Mucosa of descending colon (tissue), 3 donors: Measurements from ENCODE around the gene NDUFV3. TPM values are rescaled to one million over a fixed set of nuclear protein-coding genes. Genes with fewer than 3 reads are reported as not detected.

Experiments used
- ATAC-seq: fragments of 200-7000 bp; cut with Tn5 transposase; one replicate; pipeline ENCODE4 v1.9.1; 2020; ENCODE audit warnings: mild to moderate bottlenecking, moderate library complexity
- DNase-seq, 3 donors: peaks; one replicate each; pipeline ENCODE4 v3.0.0-alpha.2; 2020
- H3K36me3 ChIP-seq: fragments of 200-600 bp; one replicate; pipeline ENCODE4 v1.8.0; 2021; ENCODE audit warnings: low read depth, mild to moderate bottlenecking
- H3K4me1 ChIP-seq: fragments of 200-600 bp; one replicate; pipeline ENCODE4 v1.8.0; 2021; ENCODE audit warnings: low read depth, mild to moderate bottlenecking
- H3K4me3 ChIP-seq: fragments of 200-600 bp; one replicate; pipeline ENCODE4 v1.8.0; 2021; ENCODE audit warnings: mild to moderate bottlenecking
- H3K9me3 ChIP-seq: fragments of 200-600 bp; one replicate; pipeline ENCODE4 v1.8.0; 2021; ENCODE audit warnings: mild to moderate bottlenecking
- intact Hi-C, 2 donors: fragments of 100-400 bp; cut with DNase I in 1 of 2; cut with micrococcal nuclease in 1 of 2; formaldehyde crosslinking; loops; one replicate each; pipeline versions ENCODE4 v1.11.0 to v1.11.1; 2022; cut with DNase I, micrococcal nuclease
- total RNA-seq, 3 donors: library from RNA; stranded (reverse); fragmentation: NEBNext Ultra II Directional in 2 of 3; extraction: Animal tissue kit (Norgen Biotek cat#: 25700) in 2 of 3; gene quantifications; one replicate each; pipeline versions ENCODE4 v1.2.1 to v1.2.4, GENCODE V29; 2021 to 2023
- TF ChIP-seq, protein P1 (sequence below): fragments of 200-600 bp; IDR thresholded peaks from one replicate; pipeline ENCODE4 v1.8.0; 2022; ENCODE audit warnings: antibody characterized with exemption, mild to moderate bottlenecking
- donor health status: DM: no; HTN: no; CAD: no; lungs with moderate emphysema.
- donor health status: DM: no; HTN: no; CAD: no.
- donor health status: DM: no; HTN: yes; CAD: no.

The NDUFV3 gene
- total RNA-seq, 3 donors from 2014 or later = 36.9 to 54.4 (median 38.5) TPM

DNA sequence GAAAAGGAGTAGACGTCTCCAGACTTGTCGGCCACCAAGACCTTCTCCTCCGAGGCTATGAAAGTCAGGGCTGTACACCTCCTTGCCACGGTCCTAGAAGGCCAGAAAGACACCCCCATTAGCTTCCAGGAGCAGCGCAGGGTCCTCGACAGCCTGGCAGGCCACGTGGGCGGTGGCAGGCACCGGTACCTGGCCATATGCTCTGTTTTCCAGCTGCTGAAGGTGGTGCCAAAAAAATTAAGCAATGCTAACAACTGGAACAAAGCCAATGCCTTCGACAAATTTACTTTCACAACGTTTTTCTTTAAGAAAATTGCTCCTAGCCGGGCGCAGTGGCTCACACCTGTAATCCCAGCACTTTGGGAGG is 29.6 kb upstream of the NDUFV3 start:
- TF ChIP-seq, protein P1, sequence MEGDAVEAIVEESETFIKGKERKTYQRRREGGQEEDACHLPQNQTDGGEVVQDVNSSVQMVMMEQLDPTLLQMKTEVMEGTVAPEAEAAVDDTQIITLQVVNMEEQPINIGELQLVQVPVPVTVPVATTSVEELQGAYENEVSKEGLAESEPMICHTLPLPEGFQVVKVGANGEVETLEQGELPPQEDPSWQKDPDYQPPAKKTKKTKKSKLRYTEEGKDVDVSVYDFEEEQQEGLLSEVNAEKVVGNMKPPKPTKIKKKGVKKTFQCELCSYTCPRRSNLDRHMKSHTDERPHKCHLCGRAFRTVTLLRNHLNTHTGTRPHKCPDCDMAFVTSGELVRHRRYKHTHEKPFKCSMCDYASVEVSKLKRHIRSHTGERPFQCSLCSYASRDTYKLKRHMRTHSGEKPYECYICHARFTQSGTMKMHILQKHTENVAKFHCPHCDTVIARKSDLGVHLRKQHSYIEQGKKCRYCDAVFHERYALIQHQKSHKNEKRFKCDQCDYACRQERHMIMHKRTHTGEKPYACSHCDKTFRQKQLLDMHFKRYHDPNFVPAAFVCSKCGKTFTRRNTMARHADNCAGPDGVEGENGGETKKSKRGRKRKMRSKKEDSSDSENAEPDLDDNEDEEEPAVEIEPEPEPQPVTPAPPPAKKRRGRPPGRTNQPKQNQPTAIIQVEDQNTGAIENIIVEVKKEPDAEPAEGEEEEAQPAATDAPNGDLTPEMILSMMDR = no peak
- ATAC-seq (no peak), DNase-seq (no peak)
- Histone ChIP-seq H3K9me3 (no peaks in the 10 kb centered on the region), H3K4me3 (no peak overlapping the region), H3K4me1 (no peaks in the 10 kb centered on the region), H3K36me3 (no peaks in the 10 kb centered on the region)
- intact Hi-C loops = no loop called here

DNA sequence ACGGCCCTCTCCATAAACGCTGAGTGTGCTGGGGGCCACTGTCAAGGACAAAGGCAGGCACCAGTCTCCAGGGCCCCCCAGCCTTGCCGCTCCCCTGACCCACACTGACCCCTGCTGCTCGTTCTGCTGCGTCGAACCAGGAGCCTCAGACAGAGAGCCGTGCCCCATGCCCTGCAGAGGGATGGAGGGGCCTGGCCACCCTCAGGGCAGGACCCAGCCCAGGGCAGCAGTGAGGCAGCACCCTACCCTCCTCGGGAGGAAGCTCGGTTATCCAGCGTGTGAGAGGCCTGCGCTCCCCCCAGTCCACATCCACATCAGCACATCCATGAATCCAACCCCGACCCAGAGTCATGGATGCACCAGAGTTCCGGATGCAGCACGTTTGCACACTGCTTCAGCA is 28.8 kb upstream of the NDUFV3 start:
- H3K4me3 ChIP-seq = no peak overlapping the region
- TF ChIP-seq, protein P1 = no peak
- no peaks in the 10 kb centered on the region for H3K4me1 ChIP-seq
- intact Hi-C loops = no loop called here
- H3K36me3 ChIP-seq = no peaks in the 10 kb centered on the region
- DNase-seq (no peak), ATAC-seq (no peak)
- H3K9me3 ChIP-seq = no peaks in the 10 kb centered on the region

DNA sequence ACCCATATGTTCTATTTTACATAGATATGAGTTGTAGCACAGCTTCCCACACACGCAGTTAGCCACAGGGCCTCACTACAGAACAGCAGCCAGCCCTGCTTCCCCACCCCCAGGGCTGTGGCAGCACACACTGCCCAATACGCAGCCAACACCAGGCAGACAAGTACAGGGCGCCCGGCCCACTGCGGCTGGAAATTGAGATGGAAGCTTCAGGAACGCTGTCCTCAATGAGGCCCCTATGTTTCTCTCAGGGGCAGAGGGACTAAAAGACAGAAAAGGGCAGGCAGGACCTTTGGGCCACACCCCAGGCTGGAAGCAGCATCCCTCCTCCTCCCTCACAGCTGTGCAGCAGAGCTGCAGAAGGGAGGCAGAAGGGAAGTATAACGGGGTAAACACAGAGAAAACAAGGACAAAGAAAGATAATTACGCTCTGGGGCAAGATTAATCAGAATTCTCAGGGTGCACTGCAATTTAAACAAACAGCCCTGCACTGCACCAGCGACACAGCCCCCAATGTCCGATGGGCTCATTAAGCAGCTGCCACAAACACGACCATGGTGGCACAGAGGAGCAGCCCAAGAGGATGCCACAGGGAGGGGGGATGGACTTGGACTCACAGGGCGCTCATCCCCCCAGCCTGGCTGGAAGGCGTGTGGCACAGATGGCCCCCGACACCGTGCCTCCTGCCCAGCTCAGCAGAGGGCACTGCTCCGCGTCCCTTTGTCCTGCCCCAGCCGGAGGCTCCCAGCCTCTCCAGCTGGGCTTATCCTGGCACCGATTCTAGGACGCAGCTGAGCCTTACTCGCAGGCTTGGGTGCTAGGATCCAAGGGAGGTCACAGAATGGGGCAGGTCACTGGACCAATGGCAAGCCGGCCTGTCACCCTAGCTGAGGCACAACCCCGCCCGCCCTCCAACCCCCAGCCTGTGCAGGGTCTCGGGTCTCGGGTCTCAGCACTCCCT is 28.0 kb upstream of the NDUFV3 start:
- H3K4me3 ChIP-seq = no peak overlapping the region

DNA sequence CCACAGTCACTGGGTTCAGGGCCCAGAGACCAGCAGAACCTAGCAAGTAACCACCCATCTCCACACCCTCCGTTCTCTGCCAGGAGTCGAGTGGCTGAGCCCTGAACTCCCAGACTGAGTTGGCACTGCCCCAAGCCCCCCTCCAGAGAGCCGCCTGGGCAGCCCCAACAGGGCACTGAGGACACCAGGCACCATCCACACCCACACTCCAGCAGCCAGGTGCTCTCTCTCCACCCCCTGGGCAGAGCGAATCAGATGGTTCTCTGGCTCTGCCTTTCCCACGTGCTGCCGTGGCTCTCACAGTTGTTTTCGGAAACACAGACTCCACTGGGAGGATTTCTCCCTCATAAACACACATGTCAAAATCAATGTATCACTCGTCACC is 27.3 kb upstream of the NDUFV3 start:
- intact Hi-C loops = no loop called here
- H3K36me3 ChIP-seq = no peaks in the 10 kb centered on the region
- ATAC-seq (no peak), DNase-seq (no peak)
- H3K4me1 ChIP-seq = no peaks in the 10 kb centered on the region
- TF ChIP-seq, protein P1 = no peak
- H3K9me3 ChIP-seq = no peaks in the 10 kb centered on the region
- no peak overlapping the region for H3K4me3 ChIP-seq

More for the DNA sequence above, 28.0 kb upstream of the NDUFV3 start:
- intact Hi-C loops = no loop called here
- Histone ChIP-seq H3K9me3 (no peaks in the 10 kb centered on the region), H3K36me3 (no peaks in the 10 kb centered on the region), H3K4me1 (no peaks in the 10 kb centered on the region)
- ATAC-seq (no peak), DNase-seq (no peak)
- TF ChIP-seq, protein P1 = no peak

DNA sequence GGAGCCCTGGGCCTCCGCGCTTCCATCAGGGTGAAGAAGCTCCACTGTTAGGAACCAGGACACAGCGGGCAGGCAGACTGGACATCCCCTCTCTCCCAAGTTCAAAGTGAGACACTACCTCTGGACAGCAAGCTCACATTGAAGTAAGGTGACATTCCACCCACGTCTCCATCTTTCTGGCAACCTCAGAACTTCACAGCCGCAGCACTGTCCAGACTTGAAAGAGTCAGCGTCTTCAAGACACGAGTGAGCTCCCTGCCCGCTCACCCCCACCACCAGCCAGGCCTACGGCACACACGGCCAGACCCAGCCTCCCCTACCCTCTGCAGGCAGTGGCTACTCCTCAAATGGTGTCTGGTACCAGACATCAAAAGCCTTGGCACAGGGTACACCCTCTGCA is 24.9 kb upstream of the NDUFV3 start:
- intact Hi-C loops = no loop called here
- no peaks in the 10 kb centered on the region for H3K4me1 ChIP-seq
- peaks cover 4% of the 10 kb centered on the region for H3K36me3 ChIP-seq
- no peaks in the 10 kb centered on the region for H3K9me3 ChIP-seq
- TF ChIP-seq, protein P1 = no peak
- ATAC-seq (no peak), DNase-seq (no peak)
- H3K4me3 ChIP-seq = no peak overlapping the region
